Mesothelial cell of epicardium (in vitro differentiated cells): ENCODE data around the gene SH3GL1. TPM values are rescaled to one million over a fixed set of nuclear protein-coding genes. Genes with fewer than 3 reads are reported as not detected.

Experiments used
- DNase-seq, 2 experiments: peaks; one replicate each; pipeline ENCODE4 v3.0.0; 2021; ENCODE audit warnings: low spot score in 2 of 2; ENCODE audit not compliant: unreplicated experiment in 2 of 2
- H3K27ac Mint-ChIP-seq: 2 replicates; pipeline ENCODE4 v1.8.0; 2021; ENCODE audit warnings: mixed read lengths
- H3K27me3 Mint-ChIP-seq: 2 replicates; pipeline ENCODE4 v1.8.0; 2021; ENCODE audit warnings: low read depth, mixed read lengths
- H3K36me3 Mint-ChIP-seq: 2 replicates; pipeline ENCODE4 v1.8.0; 2021; ENCODE audit warnings: mixed read lengths
- H3K4me1 Mint-ChIP-seq: 2 replicates; pipeline ENCODE4 v1.8.0; 2021; ENCODE audit warnings: mixed read lengths
- H3K4me3 Mint-ChIP-seq: 2 replicates; pipeline ENCODE4 v1.8.0; 2021; ENCODE audit warnings: mild to moderate bottlenecking, moderate library complexity, mixed read lengths
- H3K9me3 Mint-ChIP-seq: 2 replicates; pipeline ENCODE4 v1.8.0; 2021; ENCODE audit warnings: mixed read lengths
- total RNA-seq: library from RNA; stranded (reverse); gene quantifications from 3 replicates; pipeline ENCODE4 v1.2.1, GENCODE V29; 2021
- TF ChIP-seq, protein P1 (sequence below): fragments of 200-600 bp; sonication (generic); IDR thresholded peaks from one replicate; pipeline ENCODE4 v1.5.0; 2021; ENCODE audit warnings: antibody characterized with exemption; ENCODE audit not compliant: unreplicated experiment

SH3GL1 gene
- total RNA-seq, 1 donor from 2014 or later, result 90.1 TPM

DNA sequence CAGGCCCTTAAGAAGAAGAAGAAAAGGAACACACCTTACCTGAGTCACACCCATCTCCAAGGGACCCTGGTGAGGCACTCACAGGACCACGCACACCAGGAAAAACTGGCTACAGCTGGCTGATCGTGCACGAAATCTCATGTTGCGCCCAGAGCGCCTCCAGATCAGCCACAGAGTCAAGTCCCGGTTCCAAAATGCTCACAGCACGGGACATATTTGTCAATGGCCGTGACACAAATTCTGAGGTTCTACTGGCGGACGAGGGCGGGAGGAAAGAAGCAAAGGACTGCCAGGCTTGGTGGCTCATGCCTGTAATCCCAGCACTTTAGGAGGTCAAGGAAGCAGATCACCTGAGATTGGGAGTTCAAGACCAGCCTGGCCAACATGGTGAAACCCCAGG lies 21.5 kb downstream of the SH3GL1 start:
- TF ChIP-seq, protein P1, sequence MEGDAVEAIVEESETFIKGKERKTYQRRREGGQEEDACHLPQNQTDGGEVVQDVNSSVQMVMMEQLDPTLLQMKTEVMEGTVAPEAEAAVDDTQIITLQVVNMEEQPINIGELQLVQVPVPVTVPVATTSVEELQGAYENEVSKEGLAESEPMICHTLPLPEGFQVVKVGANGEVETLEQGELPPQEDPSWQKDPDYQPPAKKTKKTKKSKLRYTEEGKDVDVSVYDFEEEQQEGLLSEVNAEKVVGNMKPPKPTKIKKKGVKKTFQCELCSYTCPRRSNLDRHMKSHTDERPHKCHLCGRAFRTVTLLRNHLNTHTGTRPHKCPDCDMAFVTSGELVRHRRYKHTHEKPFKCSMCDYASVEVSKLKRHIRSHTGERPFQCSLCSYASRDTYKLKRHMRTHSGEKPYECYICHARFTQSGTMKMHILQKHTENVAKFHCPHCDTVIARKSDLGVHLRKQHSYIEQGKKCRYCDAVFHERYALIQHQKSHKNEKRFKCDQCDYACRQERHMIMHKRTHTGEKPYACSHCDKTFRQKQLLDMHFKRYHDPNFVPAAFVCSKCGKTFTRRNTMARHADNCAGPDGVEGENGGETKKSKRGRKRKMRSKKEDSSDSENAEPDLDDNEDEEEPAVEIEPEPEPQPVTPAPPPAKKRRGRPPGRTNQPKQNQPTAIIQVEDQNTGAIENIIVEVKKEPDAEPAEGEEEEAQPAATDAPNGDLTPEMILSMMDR, result no peak
- Mint-ChIP-seq H3K4me1 (peaks cover 52% of the 10 kb centered on the region), H3K4me3 (no peak overlapping the region), H3K27me3 (no peaks in the 10 kb centered on the region), H3K9me3 (no peaks in the 10 kb centered on the region), H3K36me3 (no peaks in the 10 kb centered on the region), H3K27ac (peak overlapping the region; percentile 47)
- DNase-seq, result no peak

DNA sequence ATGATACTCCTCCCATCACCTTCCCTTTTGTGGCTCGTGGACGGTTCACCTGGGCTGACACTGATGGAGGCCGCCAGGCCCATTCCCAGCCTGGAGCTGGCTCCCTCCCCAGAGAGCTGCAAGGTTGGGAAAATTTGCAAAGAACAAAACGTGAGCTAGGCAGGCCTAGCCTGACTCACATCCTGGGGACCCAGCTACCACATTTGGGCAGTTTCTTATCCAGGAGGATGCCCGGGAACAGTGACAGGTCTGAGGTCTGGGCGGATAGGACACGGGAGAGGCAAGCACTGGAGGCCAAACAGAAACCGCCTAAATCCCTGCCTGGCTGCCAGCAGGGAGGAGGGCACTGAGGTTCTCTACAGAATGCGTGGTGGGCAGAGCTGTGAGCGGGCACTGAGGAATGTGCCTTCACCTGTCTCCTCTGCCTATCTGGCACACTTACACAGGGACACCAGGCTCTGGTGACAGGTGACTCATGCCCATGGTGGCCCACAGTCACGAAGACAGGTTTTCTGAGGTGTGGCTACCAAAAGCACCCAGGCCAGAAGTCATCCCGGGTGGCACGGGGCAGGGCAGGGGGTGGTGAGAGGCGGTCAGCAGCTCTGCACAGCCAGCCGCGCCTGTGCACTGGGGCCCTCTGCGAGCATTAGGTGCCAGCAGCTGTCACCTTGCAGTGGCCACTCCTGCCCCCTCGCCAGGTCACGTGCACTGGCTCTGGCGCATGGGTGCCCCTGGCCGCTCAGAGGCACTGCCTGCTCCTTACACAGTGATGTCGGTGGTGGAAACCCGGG lies 23.2 kb downstream of the SH3GL1 start:
- peak overlapping the region; percentile 98 for H3K27ac Mint-ChIP-seq
- no peak for DNase-seq
- no peaks in the 10 kb centered on the region for H3K27me3 Mint-ChIP-seq
- H3K9me3 Mint-ChIP-seq, result no peaks in the 10 kb centered on the region
- H3K4me3 Mint-ChIP-seq, result peak overlapping the region; percentile 55
- peaks cover 64% of the 10 kb centered on the region for H3K4me1 Mint-ChIP-seq
- no peaks in the 10 kb centered on the region for H3K36me3 Mint-ChIP-seq
- TF ChIP-seq, protein P1, result no peak

DNA sequence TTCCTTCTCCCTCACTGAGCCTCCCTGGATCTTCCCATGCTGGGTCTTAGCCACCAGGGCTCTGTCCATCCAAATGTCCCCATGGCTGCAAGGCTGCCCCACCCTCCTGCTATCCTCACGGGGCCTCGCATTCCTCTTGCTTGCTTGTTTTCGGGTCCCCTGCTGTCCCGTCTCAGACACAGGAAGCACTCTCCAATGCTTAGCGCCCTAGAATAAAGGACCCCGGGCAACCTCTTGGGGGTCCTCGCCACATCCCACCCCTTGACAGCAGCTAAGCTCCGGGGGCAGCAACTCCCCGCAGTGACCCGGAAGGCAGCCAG lies 23.7 kb downstream of the SH3GL1 start:
- H3K27ac Mint-ChIP-seq, result peak overlapping the region; percentile 98
- no peaks in the 10 kb centered on the region for H3K27me3 Mint-ChIP-seq
- TF ChIP-seq, protein P1, result no peak
- no peaks in the 10 kb centered on the region for H3K9me3 Mint-ChIP-seq
- no peak for DNase-seq
- H3K4me3 Mint-ChIP-seq, result peak overlapping the region; percentile 55
- peaks cover 61% of the 10 kb centered on the region for H3K4me1 Mint-ChIP-seq
- no peaks in the 10 kb centered on the region for H3K36me3 Mint-ChIP-seq

DNA sequence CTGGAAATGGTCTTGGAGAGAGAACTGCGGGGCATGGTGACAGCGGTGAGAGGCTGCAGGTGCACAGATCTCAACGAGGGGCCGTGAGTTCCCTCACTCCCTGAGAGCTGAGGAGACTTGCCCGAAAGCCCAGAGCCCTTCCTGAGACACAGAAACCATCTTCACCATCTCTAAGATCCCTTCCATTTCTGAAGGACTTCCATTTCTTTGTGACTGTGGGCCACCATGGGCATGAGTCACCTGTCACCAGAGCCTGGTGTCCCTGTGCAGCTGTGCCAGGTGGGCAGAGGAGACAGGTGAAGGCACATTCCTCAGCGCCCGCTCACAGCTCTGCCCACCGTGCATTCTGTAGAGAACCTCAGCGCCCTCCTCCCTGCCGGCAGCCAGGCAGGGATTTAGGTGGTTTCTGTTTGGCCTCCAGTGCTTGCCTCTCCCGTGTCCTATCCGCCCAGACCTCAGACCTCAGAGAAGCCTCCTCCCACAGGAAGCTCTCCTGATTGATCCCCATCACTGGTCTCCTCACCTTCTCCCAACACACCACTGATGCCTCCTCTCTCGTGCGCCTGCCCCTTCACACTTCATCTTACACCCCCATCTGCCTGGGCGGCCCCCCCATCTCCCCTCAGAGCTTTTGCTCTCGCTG lies 24.2 kb downstream of the SH3GL1 start:
- no peak for DNase-seq
- Mint-ChIP-seq H3K27me3 (no peaks in the 10 kb centered on the region), H3K4me3 (peak overlapping the region; percentile 55), H3K36me3 (no peaks in the 10 kb centered on the region), H3K4me1 (peaks cover 61% of the 10 kb centered on the region), H3K9me3 (no peaks in the 10 kb centered on the region), H3K27ac (peak overlapping the region; percentile 98)
- TF ChIP-seq, protein P1, result no peak

DNA sequence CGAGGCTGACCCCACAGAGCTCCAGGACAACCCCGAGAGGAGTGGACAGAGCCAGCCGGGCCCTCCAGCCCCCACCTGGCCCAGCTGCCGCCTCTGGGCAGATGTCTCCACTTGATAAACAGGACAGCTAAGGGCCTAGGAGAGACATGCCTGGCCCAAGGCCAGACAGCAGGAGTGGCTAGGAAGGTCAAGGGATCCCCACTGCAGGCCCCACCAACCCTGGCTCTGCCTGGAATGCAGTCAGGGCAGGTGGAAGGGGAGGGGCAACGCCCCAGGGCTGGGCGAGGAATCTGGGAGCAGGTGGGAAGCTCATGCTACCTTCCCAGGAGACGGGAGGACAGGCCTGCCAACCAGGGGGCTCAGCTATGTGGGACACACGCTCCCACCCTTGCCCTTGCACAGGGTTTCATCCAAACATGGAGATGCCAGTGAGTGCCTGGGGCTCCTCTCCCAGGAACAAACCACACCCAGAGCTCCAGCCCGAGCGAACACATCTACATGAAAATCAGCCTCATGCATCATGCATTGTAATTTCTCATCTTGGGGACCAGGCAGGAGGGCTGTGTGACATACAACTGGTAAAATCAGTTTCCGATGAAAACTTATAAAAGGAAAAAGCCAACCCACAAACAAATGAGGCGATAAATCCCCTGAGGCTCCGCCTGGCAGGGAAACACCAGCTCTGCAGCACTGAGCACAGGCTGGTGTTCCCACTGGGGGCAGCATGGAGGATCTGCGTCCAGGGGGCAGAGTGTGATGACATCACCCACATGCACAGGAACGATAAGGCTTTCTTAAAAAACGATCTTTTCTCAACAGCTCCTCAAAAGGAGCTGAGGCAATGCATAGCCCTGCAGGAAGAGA lies 25.0 kb downstream of the SH3GL1 start:
- peak overlapping the region; percentile 55 for H3K4me3 Mint-ChIP-seq
- TF ChIP-seq, protein P1, result peak; percentile 41
- peaks cover 63% of the 10 kb centered on the region for H3K4me1 Mint-ChIP-seq
- no peaks in the 10 kb centered on the region for H3K9me3 Mint-ChIP-seq
- no peaks in the 10 kb centered on the region for H3K36me3 Mint-ChIP-seq
- peak overlapping the region; percentile 98 for H3K27ac Mint-ChIP-seq
- DNase-seq, result peak; percentile 53 to 79
- no peaks in the 10 kb centered on the region for H3K27me3 Mint-ChIP-seq
